Medulla oblongata (tissue), 1 donor: ENCODE data around the gene NDUFAF5.
"Not testable (repeated sequence)": the region's sequence is repeated elsewhere in the genome, so short reads cannot be mapped to it uniquely, and the experiment has no call there.

Experiments used
- DNase-seq: peaks from one replicate; pipeline ENCODE4 v3.0.0-alpha.2; 2015; ENCODE audit errors: extremely low spot score

Gene NDUFAF5

GRCh38 chr20:13784893-13785715 lies at the start of gene NDUFAF5, which contains the start of gene ESF1:
TSS of gene NDUFAF5 (plus strand) at chr20:13785028. CDS start at chr20:13785069, 41 bp downstream.
TSS of gene ESF1 (minus strand) at chr20:13784919. CDS start at chr20:13783140, 1,779 bp downstream.
- peak; percentile 98 for DNase-seq

GRCh38 chr20:13735826-13736225 lies 49.0 kb upstream of the NDUFAF5 start:
- DNase-seq, result no peak

- DNase-seq, result peak; percentile 13
These were observed 48.2 kb upstream of the NDUFAF5 start for GRCh38 chr20:13736436-13737191.

- not testable (repeated sequence) for DNase-seq
These were observed 46.6 kb upstream of the NDUFAF5 start for GRCh38 chr20:13738187-13738586.

- DNase-seq, result no peak
These were observed 44.8 kb upstream of the NDUFAF5 start for GRCh38 chr20:13739731-13740649.

GRCh38 chr20:13741879-13742278 lies 42.9 kb upstream of the NDUFAF5 start:
- no peak for DNase-seq

GRCh38 chr20:13744352-13744751 lies 40.5 kb upstream of the NDUFAF5 start:
- no peak for DNase-seq

DNA sequence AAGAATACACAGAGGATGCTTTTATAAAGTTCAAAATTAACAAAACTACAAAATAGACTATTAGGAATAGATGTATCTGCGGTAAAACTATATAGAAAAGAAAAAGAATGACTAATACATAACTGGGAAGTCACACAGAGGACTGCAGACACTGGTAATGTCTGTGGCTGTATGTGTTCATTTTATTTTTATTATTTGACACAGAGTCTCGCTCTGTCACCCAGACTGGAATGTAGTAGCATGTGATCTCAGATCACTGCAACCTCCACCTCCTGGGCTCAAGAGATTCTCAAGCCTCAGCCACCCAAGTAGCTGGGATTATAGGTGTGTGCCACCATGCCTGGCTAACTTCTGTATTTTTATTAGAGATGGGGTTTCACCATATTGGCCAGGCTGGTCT lies 39.0 kb upstream of the NDUFAF5 start:
- no peak for DNase-seq

DNA sequence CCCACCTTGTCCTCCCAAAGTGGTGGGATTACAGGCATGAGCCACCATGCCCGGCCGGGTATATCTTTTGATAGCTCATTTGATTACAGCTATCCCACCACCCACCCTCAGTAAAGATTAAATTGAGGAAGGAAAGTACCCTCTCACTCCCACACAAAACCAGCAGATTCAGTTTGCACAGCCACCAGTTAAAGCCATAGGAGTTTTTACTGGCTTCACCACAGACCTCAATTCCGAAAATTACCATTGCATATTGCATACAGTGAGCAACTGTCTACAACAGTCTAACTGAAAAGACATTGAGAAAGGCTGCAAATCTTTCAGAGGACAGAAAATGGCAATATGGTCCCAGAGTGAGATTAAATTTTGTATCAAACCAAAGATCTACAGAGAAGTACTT lies 35.0 kb upstream of the NDUFAF5 start:
- DNase-seq, result no peak

- no peak for DNase-seq
These were observed 31.3 kb upstream of the NDUFAF5 start for GRCh38 chr20:13753436-13754036.

- DNase-seq, result no peak
These were observed 29.0 kb upstream of the NDUFAF5 start for GRCh38 chr20:13755809-13756208.

- DNase-seq, result no peak
These were observed 28.3 kb upstream of the NDUFAF5 start for GRCh38 chr20:13756551-13756950.

GRCh38 chr20:13758884-13759283 lies 25.9 kb upstream of the NDUFAF5 start:
- no peak for DNase-seq

- not testable (repeated sequence) for DNase-seq
These were observed 24.3 kb upstream of the NDUFAF5 start for GRCh38 chr20:13760451-13760946.

GRCh38 chr20:13765299-13765698 lies 19.5 kb upstream of the NDUFAF5 start:
- DNase-seq, result no peak

GRCh38 chr20:13765868-13766416 lies 18.9 kb upstream of the NDUFAF5 start:
- no peak for DNase-seq

GRCh38 chr20:13770141-13770540 lies 14.7 kb upstream of the NDUFAF5 start:
- no peak for DNase-seq

DNA sequence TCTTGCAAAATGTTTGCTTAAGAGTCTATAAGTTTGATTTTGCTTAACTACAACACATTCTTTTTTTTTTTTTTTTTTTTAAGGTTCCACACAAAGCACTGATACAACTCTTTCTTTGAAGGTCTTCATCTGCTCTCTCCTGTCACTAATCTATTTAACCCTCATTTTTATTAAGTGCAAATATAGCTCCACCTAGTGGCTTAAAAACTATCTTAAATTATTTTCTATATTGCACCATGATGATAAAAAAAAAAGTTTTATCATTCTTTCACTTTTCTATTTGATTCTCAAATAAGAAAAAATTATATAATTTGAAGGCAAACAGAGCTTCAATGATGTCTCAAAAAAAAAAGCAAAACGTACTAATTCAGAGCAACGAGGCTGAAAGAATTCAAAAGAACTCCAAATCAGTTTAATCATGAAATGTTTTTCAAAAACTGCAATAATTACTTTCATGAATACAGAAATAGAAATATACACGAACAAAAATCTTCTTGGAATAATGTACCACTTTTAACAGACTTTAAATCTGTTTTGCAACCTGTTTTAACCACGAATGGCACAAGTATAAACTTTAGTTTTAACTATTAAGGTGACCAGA lies 12.9 kb upstream of the NDUFAF5 start:
- peak; percentile 18 for DNase-seq

DNA sequence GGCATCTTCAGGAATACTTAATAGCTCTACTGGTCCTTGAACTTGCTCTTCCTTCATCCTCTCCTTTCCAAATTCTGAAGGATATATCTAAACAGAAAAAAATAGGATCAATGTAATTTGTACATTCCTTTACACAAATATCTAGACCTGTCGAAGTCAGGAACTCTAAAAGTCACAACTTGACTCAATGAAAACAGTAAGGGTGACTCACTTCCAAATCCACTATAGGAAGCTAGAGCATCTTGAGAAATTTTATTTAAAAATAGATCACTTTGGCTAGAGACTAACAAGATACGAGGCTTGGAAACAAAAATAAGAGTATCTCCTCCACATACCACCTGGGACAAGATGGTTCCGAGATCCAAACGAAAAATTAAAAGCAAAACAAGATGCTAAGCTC lies 12.3 kb upstream of the NDUFAF5 start:
- DNase-seq, result no peak

DNA sequence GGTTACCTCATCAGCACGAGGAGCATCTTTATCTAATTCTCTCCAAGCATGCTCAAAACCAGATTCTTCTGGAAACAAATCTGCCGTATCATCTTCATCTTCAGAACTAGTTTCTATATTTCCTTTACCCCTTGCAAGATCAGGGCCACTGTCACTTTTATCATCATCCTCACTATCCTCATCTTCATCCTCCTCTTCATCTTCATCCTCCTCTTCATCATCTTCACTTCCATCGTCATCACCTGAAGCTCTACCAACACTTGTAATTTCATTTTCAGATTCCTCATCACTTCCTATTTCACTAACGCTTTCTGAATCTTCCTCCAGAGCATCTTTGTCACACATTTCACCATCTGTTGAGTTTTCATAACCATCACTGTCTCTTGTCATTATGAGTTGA lies 9.0 kb upstream of the NDUFAF5 start:
- DNase-seq, result no peak
